H9 (cell line): ENCODE measurements around the gene PLXNB2. TPM values are rescaled to one million over a fixed set of nuclear protein-coding genes. Genes with fewer than 3 reads are reported as not detected.
A peak's percentile ranks its signal among the peaks of the same experiment; 100 is the strongest.

Experiments used
- DNase-seq: peaks from one replicate; pipeline ENCODE4 v3.0.0-alpha.2; 2017
- H2AFZ ChIP-seq: one replicate; pipeline ENCODE4 v1.6.1; 2013; ENCODE audit warnings: mild to moderate bottlenecking, low read length, control low read depth, moderate library complexity
- H2AK5ac ChIP-seq: 2 replicates; pipeline ENCODE4 v1.6.1; 2013; ENCODE audit warnings: low read length, control low read depth, mixed read lengths; ENCODE audit not compliant: insufficient read length
- H2BK120ac ChIP-seq: one replicate; pipeline ENCODE4 v1.6.1; 2013; ENCODE audit warnings: low read depth, mild to moderate bottlenecking, low read length, control low read depth, inconsistent platforms; ENCODE audit not compliant: poor library complexity, severe bottlenecking
- H2BK12ac ChIP-seq: 2 replicates; pipeline ENCODE4 v1.6.1; 2013; ENCODE audit warnings: low read length, control low read depth, mixed read lengths, low read depth; ENCODE audit not compliant: insufficient read length
- H2BK15ac ChIP-seq: 2 replicates; pipeline ENCODE4 v1.6.1; 2013; ENCODE audit warnings: low read depth, low read length, control low read depth
- H2BK20ac ChIP-seq: one replicate; pipeline ENCODE4 v1.6.1; 2013; ENCODE audit warnings: low read depth, mild to moderate bottlenecking, low read length, control low read depth, inconsistent platforms; ENCODE audit not compliant: poor library complexity, severe bottlenecking
- H2BK5ac ChIP-seq: 2 replicates; pipeline ENCODE4 v1.6.1; 2013; ENCODE audit warnings: low read length, control low read depth, mixed read lengths; ENCODE audit not compliant: insufficient read length
- H3K14ac ChIP-seq: 2 replicates; pipeline ENCODE4 v1.6.1; 2013; ENCODE audit warnings: low read length, control low read depth; ENCODE audit not compliant: insufficient read depth
- H3K18ac ChIP-seq: 2 replicates; pipeline ENCODE4 v1.6.1; 2013; ENCODE audit warnings: low read depth, mild to moderate bottlenecking, mixed read lengths, low read length, control low read depth; ENCODE audit not compliant: insufficient read length
- H3K23ac ChIP-seq: 2 replicates; pipeline ENCODE4 v1.6.1; 2013; ENCODE audit warnings: low read length, control low read depth, mixed read lengths, low read depth; ENCODE audit not compliant: insufficient read length
- H3K23me2 ChIP-seq: 2 replicates; pipeline ENCODE4 v1.6.1; 2013; ENCODE audit warnings: low read depth, mild to moderate bottlenecking, mixed read lengths, low read length, control low read depth; ENCODE audit not compliant: insufficient read length, poor library complexity, severe bottlenecking
- H3K27ac ChIP-seq: 2 replicates; pipeline ENCODE4 v1.5.1; 2013; ENCODE audit warnings: low read length, control low read depth, mixed read lengths, low read depth; ENCODE audit not compliant: insufficient read length
- H3K27me3 ChIP-seq: 2 replicates; pipeline ENCODE4 v1.6.1; 2013; ENCODE audit warnings: low read length, control low read depth, inconsistent platforms; ENCODE audit not compliant: insufficient read depth
- H3K4ac ChIP-seq: 2 replicates; pipeline ENCODE4 v1.6.1; 2013; ENCODE audit warnings: low read depth, mild to moderate bottlenecking, control low read depth, inconsistent platforms, low read length, moderate library complexity
- H3K4me1 ChIP-seq: 2 replicates; pipeline ENCODE4 v1.6.1; 2013; ENCODE audit warnings: low read length, control low read depth, inconsistent platforms; ENCODE audit not compliant: insufficient read depth
- H3K4me2 ChIP-seq: 2 replicates; pipeline ENCODE4 v1.6.1; 2013; ENCODE audit warnings: low read length, control low read depth, mixed read lengths; ENCODE audit not compliant: insufficient read length, insufficient read depth
- H3K56ac ChIP-seq: 2 replicates; pipeline ENCODE4 v1.6.1; 2013; ENCODE audit warnings: low read depth, mild to moderate bottlenecking, mixed read lengths, low read length, control low read depth; ENCODE audit not compliant: insufficient read length
- H3K79me1 ChIP-seq: 2 replicates; pipeline ENCODE4 v1.6.1; 2013; ENCODE audit warnings: low read depth, mild to moderate bottlenecking, moderate library complexity, low read length, control low read depth, inconsistent platforms; ENCODE audit not compliant: insufficient read depth, poor library complexity, severe bottlenecking
- H3K79me2 ChIP-seq: 2 replicates; pipeline ENCODE4 v1.6.1; 2013; ENCODE audit warnings: low read length, control low read depth, inconsistent platforms; ENCODE audit not compliant: insufficient read depth
- H3K9ac ChIP-seq: 2 replicates; pipeline ENCODE4 v1.6.1; 2013; ENCODE audit warnings: low read length, control low read depth, mixed read lengths; ENCODE audit not compliant: insufficient read length; ENCODE audit errors: extremely low read depth
- H3K9me3 ChIP-seq: one replicate; pipeline ENCODE4 v1.6.1; 2013; ENCODE audit warnings: low read depth, low read length, inconsistent platforms; ENCODE audit not compliant: control insufficient read depth
- H3T11ph ChIP-seq: one replicate; pipeline ENCODE4 v1.6.1; 2013; ENCODE audit warnings: mild to moderate bottlenecking, low read length, control low read depth, inconsistent platforms
- H4K20me1 ChIP-seq: one replicate; pipeline ENCODE4 v1.6.1; 2013; ENCODE audit not compliant: control insufficient read depth, insufficient read length, insufficient read depth
- H4K5ac ChIP-seq: 2 replicates; pipeline ENCODE4 v1.6.1; 2013; ENCODE audit warnings: low read depth, mild to moderate bottlenecking, mixed read lengths, low read length, control low read depth; ENCODE audit not compliant: insufficient read length
- H4K8ac ChIP-seq: replicated peaks from 2 replicates; pipeline ENCODE4 v1.6.1; 2013; ENCODE audit warnings: low read length, control low read depth, mixed read lengths, low read depth; ENCODE audit not compliant: insufficient read length
- H4K91ac ChIP-seq: 2 replicates; pipeline ENCODE4 v1.6.1; 2013; ENCODE audit warnings: low read depth, mild to moderate bottlenecking, moderate library complexity, mixed read lengths, low read length, control low read depth; ENCODE audit not compliant: insufficient read length
- H3K27ac Mint-ChIP-seq, 3 experiments: 2 replicates in 2 of 3; 3 replicates in 1 of 3; pipeline ENCODE4 v1.8.0; 2020 to 2021; ENCODE audit warnings: mixed read lengths in 3 of 3, mild to moderate bottlenecking in 1 of 3, moderate library complexity in 1 of 3
- H3K27me3 Mint-ChIP-seq: 2 replicates; pipeline ENCODE4 v1.8.0; 2021; ENCODE audit warnings: low read depth, mild to moderate bottlenecking, moderate library complexity, mixed read lengths
- H3K36me3 Mint-ChIP-seq, 3 experiments: 2 replicates in 2 of 3; 3 replicates in 1 of 3; pipeline ENCODE4 v1.8.0; 2020 to 2021; ENCODE audit warnings: low read depth in 3 of 3, mixed read lengths in 3 of 3; ENCODE audit not compliant: insufficient read depth in 1 of 3
- H3K4me1 Mint-ChIP-seq, 2 experiments: 2 replicates each; pipeline ENCODE4 v1.8.0; 2020; ENCODE audit warnings: mixed read lengths in 2 of 2
- H3K4me3 Mint-ChIP-seq, 2 experiments: 2 replicates in 1 of 2; 3 replicates in 1 of 2; pipeline ENCODE4 v1.8.0; 2020 to 2021; ENCODE audit warnings: mild to moderate bottlenecking in 2 of 2, mixed read lengths in 2 of 2, moderate library complexity in 1 of 2
- H3K9me3 Mint-ChIP-seq, 2 experiments: 2 replicates in 1 of 2; 3 replicates in 1 of 2; pipeline ENCODE4 v1.8.0; 2020; ENCODE audit warnings: mild to moderate bottlenecking in 2 of 2, mixed read lengths in 2 of 2, moderate library complexity in 1 of 2
- CTCF ChIP-seq: fragments of 200-600 bp; sonication (generic); conservative IDR thresholded peaks from 3 replicates; pipeline ENCODE4 v1.8.0; 2021; ENCODE audit warnings: antibody characterized with exemption, mild to moderate bottlenecking
- WGBS: extraction: QIAGEN DNeasy Blood & Tissue Kit; methylation state at CpG from one replicate; pipeline ENCODE4 v1.1.7; 2013; ENCODE audit warnings: missing lambda C conversion rate, low lambda C conversion rate, mixed read lengths; ENCODE audit not compliant: insufficient read length; ENCODE audit errors: extremely low coverage; 5-methylcytosine and 5-hydroxymethylcytosine counted together
- total RNA-seq: library from RNA; stranded (reverse); gene quantifications from 2 replicates; pipeline ENCODE4 v1.2.1, GENCODE V29; 2021

The PLXNB2 gene
- total RNA-seq, 1 experiment from 2014 or later: 87.6 TPM

GRCh38 chr22:50242406-50242949 is 65.0 kb downstream of the PLXNB2 start:
- H2BK20ac ChIP-seq: no peak overlapping the region
- no peaks in the 10 kb centered on the region; the same call in 1 of the 2 replicates for H3K27me3 Mint-ChIP-seq
- no peak overlapping the region for H3K14ac ChIP-seq
- WGBS: no CpG with 5 or more reads among the region's 14 CpGs
- no peak overlapping the region for H3K27ac ChIP-seq
- peaks cover 20 to 27% of the 10 kb centered on the region in 2 experiments for H3K4me1 Mint-ChIP-seq
- no peak overlapping the region for H3K56ac ChIP-seq
- H3K79me2 ChIP-seq: peaks cover 6% of the 10 kb centered on the region; the same call in 1 of the 2 replicates
- no peak overlapping the region for H3K9ac ChIP-seq
- no peaks in the 10 kb centered on the region for H3K27me3 ChIP-seq
- H4K5ac ChIP-seq: no peak overlapping the region
- no peaks in the 10 kb centered on the region for H3K9me3 ChIP-seq
- no peaks in the 10 kb centered on the region; the same call in 1 of the 2 replicates for H3K4me1 ChIP-seq
- no peak overlapping the region for H2BK120ac ChIP-seq
- no peaks in the 10 kb centered on the region for H4K20me1 ChIP-seq
- H2AFZ ChIP-seq: no peak overlapping the region
- no peak overlapping the region for H3K23ac ChIP-seq
- peak overlapping the region; percentile 29 for H3K4me2 ChIP-seq
- no peak overlapping the region for H4K8ac ChIP-seq
- no peak overlapping the region for H4K91ac ChIP-seq
- H3T11ph ChIP-seq: no peak overlapping the region
- no peak overlapping the region for H2BK12ac ChIP-seq
- peak overlapping the region; percentile 96 to 98 for H3K4me3 Mint-ChIP-seq
- no peaks in the 10 kb centered on the region for H3K9me3 Mint-ChIP-seq
- no peak for TF ChIP-seq CTCF
- no peak overlapping the region for H2BK15ac ChIP-seq
- H3K23me2 ChIP-seq: peaks cover 20% of the 10 kb centered on the region
- peaks cover 2 to 23% (median 14%) of the 10 kb centered on the region in 3 experiments for H3K36me3 Mint-ChIP-seq
- H3K79me1 ChIP-seq: no peaks in the 10 kb centered on the region
- no peak overlapping the region for H2BK5ac ChIP-seq
- no peak for DNase-seq
- no peak overlapping the region for H3K4ac ChIP-seq
- no peak overlapping the region for H2AK5ac ChIP-seq
- H3K27ac Mint-ChIP-seq: no peak overlapping the region
- no peak overlapping the region for H3K18ac ChIP-seq
